Mesenchymal stem cell (in vitro differentiated cells and primary cell): Measurements from ENCODE around the gene JOSD2.

Source experiments
- DNase-seq: peaks from one replicate; pipeline ENCODE4 v3.0.0-alpha.2; 2013
- H2AFZ ChIP-seq: one replicate; pipeline ENCODE4 v1.6.1; 2013; ENCODE audit warnings: low read depth, mild to moderate bottlenecking, control low read depth, inconsistent platforms, low read length, moderate library complexity
- H2AK5ac ChIP-seq: 2 replicates; pipeline ENCODE4 v1.6.1; 2013; ENCODE audit warnings: low read length, moderate library complexity, mild to moderate bottlenecking, inconsistent platforms; ENCODE audit not compliant: severe bottlenecking
- H2BK120ac ChIP-seq: one replicate; pipeline ENCODE4 v1.6.1; 2013; ENCODE audit warnings: low read depth, mild to moderate bottlenecking, inconsistent platforms, low read length, moderate library complexity
- H2BK12ac ChIP-seq, 2 experiments: one replicate each; pipeline ENCODE4 v1.6.1; 2013; ENCODE audit warnings: inconsistent platforms in 2 of 2, low read length in 2 of 2, mild to moderate bottlenecking in 2 of 2, moderate library complexity in 2 of 2, control low read depth in 1 of 2
- H2BK15ac ChIP-seq: one replicate; pipeline ENCODE4 v1.6.1; 2013; ENCODE audit warnings: mild to moderate bottlenecking, low read depth, inconsistent platforms; ENCODE audit not compliant: poor library complexity, severe bottlenecking
- H2BK5ac ChIP-seq: 2 replicates; pipeline ENCODE4 v1.6.1; 2013; ENCODE audit warnings: low read depth, mild to moderate bottlenecking, low read length, control low read depth, inconsistent platforms; ENCODE audit not compliant: poor library complexity, severe bottlenecking
- H3K14ac ChIP-seq, 2 experiments: one replicate each; pipeline ENCODE4 v1.6.1; 2013; ENCODE audit warnings: inconsistent platforms in 2 of 2, low read length in 2 of 2, control low read depth in 1 of 2, mild to moderate bottlenecking in 1 of 2, moderate library complexity in 1 of 2
- H3K18ac ChIP-seq, 2 experiments: one replicate each; pipeline ENCODE4 v1.6.1; 2013; ENCODE audit warnings: inconsistent platforms in 2 of 2, low read length in 2 of 2, control low read depth in 1 of 2, low read depth in 1 of 2, mild to moderate bottlenecking in 1 of 2
- H3K23ac ChIP-seq, 2 experiments: one replicate each; pipeline ENCODE4 v1.6.1; 2013; ENCODE audit warnings: inconsistent platforms in 2 of 2, low read length in 2 of 2, mild to moderate bottlenecking in 2 of 2, moderate library complexity in 2 of 2, control low read depth in 1 of 2
- H3K27ac ChIP-seq: 2 replicates; pipeline ENCODE4 v1.5.1; 2013; ENCODE audit warnings: mild to moderate bottlenecking, moderate library complexity, low read length, control low read depth, inconsistent platforms; ENCODE audit not compliant: poor library complexity, severe bottlenecking
- H3K27me3 ChIP-seq, 2 experiments: 2 replicates each; pipeline versions ENCODE4 v1.6.1 to v1.7.0; 2013; ENCODE audit warnings: low read length in 2 of 2, mild to moderate bottlenecking in 2 of 2, moderate library complexity in 2 of 2, control low read depth in 1 of 2, inconsistent platforms in 1 of 2; ENCODE audit not compliant: control insufficient read depth in 1 of 2, insufficient read depth in 1 of 2
- H3K36me3 ChIP-seq, 2 experiments: 2 replicates each; pipeline versions ENCODE4 v1.6.1 to v1.7.0; 2013; ENCODE audit warnings: low read length in 2 of 2, control low read depth in 1 of 2, inconsistent platforms in 1 of 2, low read depth in 1 of 2, mild to moderate bottlenecking in 1 of 2; ENCODE audit not compliant: insufficient read depth in 2 of 2, control insufficient read depth in 1 of 2
- H3K4ac ChIP-seq, 2 experiments: one replicate each; pipeline ENCODE4 v1.6.1; 2013; ENCODE audit warnings: inconsistent platforms in 2 of 2, low read length in 2 of 2, mild to moderate bottlenecking in 2 of 2, moderate library complexity in 2 of 2, control low read depth in 1 of 2, low read depth in 1 of 2
- H3K4me1 ChIP-seq: 2 replicates; pipeline ENCODE4 v1.6.1; 2013; ENCODE audit warnings: low read depth, low read length, control low read depth; ENCODE audit not compliant: control insufficient read depth, insufficient read depth
- H3K4me2 ChIP-seq: 2 replicates; pipeline ENCODE4 v1.6.1; 2013; ENCODE audit warnings: low read length, mild to moderate bottlenecking, inconsistent platforms; ENCODE audit not compliant: poor library complexity, severe bottlenecking
- H3K4me3 ChIP-seq, 2 experiments: 2 replicates each; pipeline versions ENCODE4 v1.5.1 to v1.7.0; 2013; ENCODE audit warnings: low read length in 2 of 2, mild to moderate bottlenecking in 2 of 2, control low read depth in 1 of 2, low read depth in 1 of 2; ENCODE audit not compliant: insufficient read depth in 1 of 2
- H3K79me1 ChIP-seq: replicated peaks from 2 replicates; pipeline ENCODE4 v1.6.1; 2013; ENCODE audit warnings: mild to moderate bottlenecking, control low read depth, low read length, inconsistent platforms; ENCODE audit not compliant: poor library complexity, severe bottlenecking
- H3K9ac ChIP-seq: 2 replicates; pipeline ENCODE4 v1.7.0; 2013; ENCODE audit warnings: mild to moderate bottlenecking, low read length, moderate library complexity
- H3K9me3 ChIP-seq: 2 replicates; pipeline ENCODE4 v1.7.0; 2013; ENCODE audit warnings: mild to moderate bottlenecking, low read length; ENCODE audit not compliant: control insufficient read depth
- H4K8ac ChIP-seq: one replicate; pipeline ENCODE4 v1.6.1; 2013; ENCODE audit warnings: inconsistent platforms, mild to moderate bottlenecking, low read length, moderate library complexity
- H4K91ac ChIP-seq: one replicate; pipeline ENCODE4 v1.6.1; 2013; ENCODE audit warnings: mild to moderate bottlenecking, low read length, inconsistent platforms
- WGBS: methylation state at CpG from one replicate; pipeline ENCODE4 v1.1.7; 2013; ENCODE audit warnings: mixed read lengths; 5-methylcytosine and 5-hydroxymethylcytosine counted together

Gene JOSD2

DNA sequence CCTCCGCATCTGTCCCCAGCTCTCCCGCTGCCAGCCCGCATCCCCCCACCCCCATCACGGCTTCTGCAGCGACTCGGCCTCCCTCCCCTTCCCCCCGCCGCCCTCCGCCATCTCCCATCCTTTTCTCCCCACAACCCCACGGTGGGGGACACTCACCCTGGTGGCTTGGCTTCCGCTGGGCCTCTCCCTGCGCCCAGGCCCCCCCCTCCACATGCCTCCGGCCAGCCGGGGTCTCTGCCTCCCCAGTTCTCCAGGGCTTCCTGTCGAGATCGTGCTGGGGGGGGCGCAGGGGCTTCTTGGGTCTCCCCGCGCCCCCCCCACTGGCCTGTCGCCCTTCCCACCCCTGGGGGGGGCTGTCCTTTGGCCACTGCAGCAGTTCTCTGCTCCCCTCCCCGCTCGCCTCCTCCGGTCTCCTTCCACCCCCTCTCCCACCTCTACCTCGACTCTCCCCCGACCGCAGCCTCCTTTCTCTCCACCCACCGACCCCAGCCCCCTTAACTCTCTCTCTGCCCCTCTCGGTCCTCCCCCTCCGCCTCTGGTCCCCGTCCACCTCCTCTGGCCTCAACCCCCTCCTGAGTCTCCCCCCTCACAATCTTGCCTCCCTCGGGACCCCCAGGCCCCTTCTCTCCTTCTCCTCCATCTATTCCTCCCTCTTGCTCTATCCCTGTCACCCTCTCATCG lies 40.2 kb upstream of the JOSD2 start:
- no peaks in the 10 kb centered on the region for H3K4me1 ChIP-seq
- WGBS: 44% methylated on average over 32 of the region's 32 CpGs

GRCh38 chr19:50550594-50550966 lies 39.6 kb upstream of the JOSD2 start:
- Histone ChIP-seq H4K8ac (no peak overlapping the region), H3K18ac (no peak overlapping the region), H3K23ac (no peak overlapping the region), H3K9ac (no peak overlapping the region), H3K79me1 (no peaks in the 10 kb centered on the region), H3K4ac (no peak overlapping the region), H2AFZ (no peak overlapping the region), H3K36me3 (no peaks in the 10 kb centered on the region), H3K27ac (no peak overlapping the region), H2BK12ac (no peak overlapping the region), H3K4me1 (no peaks in the 10 kb centered on the region), H3K4me3 (no peak overlapping the region), H3K4me2 (no peak overlapping the region), H3K14ac (no peak overlapping the region), H3K27me3 (peaks cover 0 to 51% of the 10 kb centered on the region in 2 experiments), H2BK5ac (no peak overlapping the region), H2BK120ac (no peak overlapping the region), H4K91ac (no peak overlapping the region), H2AK5ac (no peak overlapping the region), H3K9me3 (no peaks in the 10 kb centered on the region), H2BK15ac (no peak overlapping the region)
- no peak for DNase-seq
- 76% methylated on average over 7 of the region's 8 CpGs for WGBS

More for the DNA sequence above, 40.2 kb upstream of the JOSD2 start:
- Histone ChIP-seq H4K8ac (no peak overlapping the region), H3K4ac (no peak overlapping the region), H2BK15ac (no peak overlapping the region), H3K27ac (no peak overlapping the region), H3K79me1 (no peaks in the 10 kb centered on the region), H3K27me3 (peaks cover 0 to 56% of the 10 kb centered on the region in 2 experiments), H4K91ac (no peak overlapping the region), H3K9ac (no peak overlapping the region), H3K18ac (no peak overlapping the region), H3K36me3 (no peaks in the 10 kb centered on the region), H2AK5ac (no peak overlapping the region), H2BK120ac (no peak overlapping the region), H3K23ac (no peak overlapping the region), H2BK5ac (no peak overlapping the region), H3K9me3 (no peaks in the 10 kb centered on the region), H2BK12ac (no peak overlapping the region), H3K4me2 (no peak overlapping the region), H3K14ac (no peak overlapping the region), H3K4me3 (no peak overlapping the region), H2AFZ (no peak overlapping the region)
- DNase-seq: no peak

GRCh38 chr19:50549927-50550593 lies 39.1 kb upstream of the JOSD2 start:
- Histone ChIP-seq H3K4ac (no peak overlapping the region), H3K23ac (no peak overlapping the region), H3K9ac (no peak overlapping the region), H3K4me3 (no peak overlapping the region), H3K14ac (no peak overlapping the region), H4K91ac (no peak overlapping the region), H3K27me3 (peaks cover 0 to 46% of the 10 kb centered on the region in 2 experiments), H4K8ac (no peak overlapping the region), H2BK15ac (no peak overlapping the region), H3K4me2 (no peak overlapping the region), H2BK120ac (no peak overlapping the region), H3K18ac (no peak overlapping the region), H3K9me3 (no peaks in the 10 kb centered on the region), H2BK12ac (no peak overlapping the region), H2AK5ac (no peak overlapping the region), H2AFZ (no peak overlapping the region), H2BK5ac (no peak overlapping the region), H3K79me1 (no peaks in the 10 kb centered on the region), H3K27ac (no peak overlapping the region), H3K4me1 (no peaks in the 10 kb centered on the region), H3K36me3 (no peaks in the 10 kb centered on the region)
- no peak for DNase-seq
- WGBS: 77% methylated on average over 16 of the region's 17 CpGs

DNA sequence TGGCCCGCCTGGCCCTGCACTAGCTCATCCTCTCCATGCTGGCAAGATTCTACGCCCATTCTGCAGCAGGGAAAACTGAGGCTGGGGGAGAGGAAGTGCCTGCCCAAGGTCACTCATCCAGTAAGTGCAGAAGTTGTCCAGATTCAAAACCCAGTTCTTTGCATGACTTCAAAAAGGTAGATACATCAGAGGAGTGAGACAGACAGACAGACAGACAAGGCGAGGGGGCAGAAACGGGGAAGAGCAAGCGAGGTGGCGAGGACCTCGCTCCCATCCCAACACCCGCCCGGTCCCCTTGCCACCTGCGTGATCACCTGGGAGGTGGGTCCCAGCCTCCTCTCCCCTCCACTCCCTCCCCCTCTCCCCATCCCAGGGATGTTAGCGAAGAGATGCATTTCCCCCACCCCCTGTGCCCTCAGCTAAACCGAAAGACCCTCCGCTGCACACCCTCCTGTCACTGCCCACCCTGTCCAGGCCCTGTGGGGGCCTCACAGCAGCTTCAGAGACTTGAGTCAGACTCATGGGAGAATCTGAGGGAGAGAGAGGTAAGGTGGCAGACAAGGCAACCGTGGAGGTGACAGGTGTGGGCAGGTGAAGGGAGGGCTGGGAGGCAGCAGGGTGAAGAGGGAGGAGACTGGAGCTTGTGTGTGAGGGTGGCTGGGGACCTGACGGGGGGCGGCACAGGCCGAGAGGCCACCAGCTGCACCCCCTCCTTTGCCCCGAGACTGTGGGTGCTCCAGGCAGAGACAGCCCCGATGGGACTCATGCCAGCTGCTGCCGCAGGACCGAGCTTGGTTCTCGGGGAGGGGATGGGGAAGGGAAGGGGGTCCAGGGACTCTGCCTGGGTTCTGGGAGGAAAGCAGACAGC lies 38.3 kb upstream of the JOSD2 start:
- Histone ChIP-seq H2AFZ (no peak overlapping the region), H3K9me3 (no peaks in the 10 kb centered on the region), H2AK5ac (no peak overlapping the region), H3K18ac (no peak overlapping the region), H3K14ac (no peak overlapping the region), H3K4me1 (no peaks in the 10 kb centered on the region), H3K23ac (no peak overlapping the region), H2BK15ac (no peak overlapping the region), H4K91ac (no peak overlapping the region), H3K36me3 (no peaks in the 10 kb centered on the region), H3K27me3 (peaks cover 0 to 39% of the 10 kb centered on the region in 2 experiments), H2BK120ac (no peak overlapping the region), H2BK5ac (no peak overlapping the region), H3K79me1 (no peaks in the 10 kb centered on the region), H4K8ac (no peak overlapping the region), H3K4me2 (no peak overlapping the region), H3K27ac (no peak overlapping the region), H2BK12ac (no peak overlapping the region), H3K4me3 (no peak overlapping the region), H3K4ac (no peak overlapping the region), H3K9ac (no peak overlapping the region)
- 85% methylated on average over 21 of the region's 22 CpGs for WGBS
- no peak for DNase-seq
